Stimulated activated CD4-positive, alpha-beta T cell treated with anti-CD3 and anti-CD28 coated beads, TNF-alpha, amount 100 ng/mL, for 1 hour (primary cell): ENCODE data around the gene PLD1.

Source experiments
- DNase-seq, 3 donors: peaks; one replicate each; pipeline ENCODE4 v3.0.0-alpha.2; 2020; ENCODE audit warnings: low read depth in 3 of 3, low spot score in 1 of 3

The PLD1 gene

GRCh38 chr3:171672538-171672937, 137.7 kb downstream of the PLD1 start:
- DNase-seq: no peak

GRCh38 chr3:171672124-171672523, 138.2 kb downstream of the PLD1 start:
- DNase-seq: no peak

DNA sequence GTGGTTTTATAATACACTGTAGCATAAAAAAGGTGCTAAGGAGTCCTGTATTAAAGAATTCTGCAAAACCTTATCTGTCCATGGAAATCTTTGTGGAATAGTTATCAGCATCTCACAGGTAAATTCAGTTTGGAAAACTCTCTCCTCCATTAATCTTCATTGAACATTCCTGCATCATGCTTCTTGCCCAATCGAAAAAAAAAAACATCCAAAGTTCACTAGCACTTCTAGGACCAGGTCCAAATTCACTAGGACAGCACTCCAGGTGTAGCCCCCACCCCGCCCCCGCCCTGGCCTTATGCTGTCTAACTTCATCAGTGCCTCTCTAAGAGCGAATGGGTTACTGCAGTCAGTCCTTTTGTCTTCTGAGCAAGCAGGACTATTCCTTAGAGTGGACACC, 138.6 kb downstream of the PLD1 start:
- DNase-seq: no peak

GRCh38 chr3:171666516-171666915, 143.8 kb downstream of the PLD1 start:
- no peak for DNase-seq

- DNase-seq: no peak
Measured at GRCh38 chr3:171663805-171664204, 146.5 kb downstream of the PLD1 start.

DNA sequence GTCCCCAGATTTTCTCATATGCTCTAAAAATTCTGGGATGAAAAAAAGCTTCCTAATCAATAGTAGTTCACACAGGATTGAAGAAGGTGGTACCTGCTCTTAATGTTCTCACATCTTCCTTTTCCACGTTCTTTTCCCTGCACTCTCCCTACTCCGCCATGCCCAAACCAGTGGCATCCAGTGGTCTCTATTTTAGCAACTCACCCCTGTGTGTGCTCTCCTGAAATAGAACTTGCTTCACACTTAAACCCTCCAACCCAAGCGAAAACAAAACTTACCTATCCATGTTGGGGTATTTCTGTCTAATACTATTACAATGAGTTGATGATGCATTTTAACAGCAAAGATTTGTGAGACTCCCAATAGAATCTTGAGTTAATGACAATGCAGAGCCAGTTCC, 148.8 kb downstream of the PLD1 start:
- DNase-seq: no peak

GRCh38 chr3:171660188-171660587, 150.1 kb downstream of the PLD1 start:
- no peak for DNase-seq

GRCh38 chr3:171658841-171659240, 151.4 kb downstream of the PLD1 start:
- DNase-seq: no peak

DNA sequence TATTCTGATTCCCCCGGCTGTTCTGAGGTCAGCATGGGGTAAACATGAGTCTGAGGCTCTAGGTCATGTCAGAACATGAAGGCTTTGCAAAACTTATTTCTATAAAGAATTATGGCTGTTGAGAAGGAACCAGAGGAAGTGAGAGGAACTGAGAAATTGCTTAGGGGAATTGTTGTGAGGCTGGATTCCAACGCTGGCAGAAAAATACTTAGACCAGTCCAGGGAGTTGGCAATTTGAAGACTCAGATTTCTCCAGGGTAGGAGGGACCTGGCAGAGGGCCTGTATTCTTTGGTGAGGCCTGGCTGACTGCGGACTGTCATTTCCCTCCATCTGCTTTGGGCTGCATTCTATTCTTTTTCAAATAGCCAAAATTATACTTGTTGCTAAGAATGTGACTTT, 155.5 kb downstream of the PLD1 start:
- no peak for DNase-seq

DNA sequence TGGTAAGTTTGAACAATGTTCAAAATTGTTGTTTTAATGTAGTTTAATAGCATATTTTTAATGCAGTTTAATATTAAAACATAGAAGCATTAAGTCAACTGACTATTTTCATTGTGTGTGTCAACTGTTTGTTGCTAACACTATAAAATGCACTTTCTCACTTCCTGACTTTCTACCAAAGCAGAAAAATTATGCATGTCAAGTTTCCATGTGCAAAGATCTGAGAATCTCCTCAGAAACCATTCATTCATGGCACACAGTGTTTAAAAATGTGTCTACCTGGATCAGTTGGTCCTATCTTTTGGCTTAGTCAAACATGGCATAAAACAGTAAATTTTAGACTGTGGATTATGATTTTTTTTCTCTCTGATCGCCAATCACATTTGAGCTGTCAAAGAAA, 156.0 kb downstream of the PLD1 start:
- DNase-seq: no peak

DNA sequence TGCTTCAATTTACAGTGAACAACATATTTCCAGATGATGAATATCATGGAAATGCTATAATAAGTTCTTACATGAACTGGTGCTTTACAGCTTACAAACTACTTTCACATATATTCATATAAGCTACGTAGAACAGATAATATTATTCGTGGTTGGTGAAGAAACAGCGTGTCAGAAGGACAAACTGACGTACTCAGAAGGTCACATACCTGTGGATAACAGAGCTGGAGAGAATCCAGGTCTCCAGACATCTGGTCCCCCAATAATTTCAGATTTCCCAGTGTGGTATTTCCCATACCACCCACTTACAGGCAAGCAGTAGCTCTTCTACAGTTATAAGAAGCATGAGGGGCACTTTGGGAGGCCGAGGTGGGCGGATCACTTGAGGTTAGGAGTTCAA, 156.6 kb downstream of the PLD1 start:
- DNase-seq: no peak

DNA sequence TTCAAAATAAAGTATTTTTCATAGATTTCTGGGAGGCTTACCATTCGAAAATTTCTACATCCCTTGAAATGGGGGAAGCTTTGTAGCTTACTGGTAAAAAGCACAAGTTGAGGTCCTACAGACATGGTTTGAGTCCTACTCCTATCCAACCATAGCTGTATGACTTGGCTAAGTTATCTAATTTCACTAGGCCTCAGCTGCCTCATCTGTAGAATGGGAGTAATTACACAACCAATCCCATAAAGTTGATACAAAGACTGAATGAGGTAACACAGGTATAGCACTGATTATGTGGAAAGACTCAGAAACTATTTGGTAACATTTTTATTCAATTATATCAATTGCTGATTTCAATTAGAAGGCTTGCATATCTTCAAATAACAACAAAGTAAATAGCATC, 157.4 kb downstream of the PLD1 start:
- DNase-seq: no peak

GRCh38 chr3:171649911-171650592, 160.2 kb downstream of the PLD1 start:
- DNase-seq: no peak

DNA sequence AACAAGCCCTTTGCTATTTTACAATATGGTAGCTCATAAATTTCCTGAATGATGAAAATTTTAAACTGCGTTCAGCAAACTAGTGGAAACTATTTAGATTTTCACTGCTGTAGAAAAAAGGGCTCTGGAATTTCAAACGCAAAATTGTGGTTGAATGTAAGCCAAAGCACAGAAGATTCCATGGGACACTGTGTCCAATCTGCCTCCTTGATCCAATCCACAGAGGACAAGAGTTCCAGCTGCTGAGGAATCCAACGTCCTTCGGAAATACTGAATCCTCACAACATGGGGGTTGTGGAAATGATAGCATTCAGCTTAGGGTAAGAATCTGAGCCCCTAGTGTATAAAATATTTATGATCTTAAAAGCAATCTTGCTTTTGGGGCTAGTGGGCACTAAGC, 161.0 kb downstream of the PLD1 start:
- DNase-seq: no peak

DNA sequence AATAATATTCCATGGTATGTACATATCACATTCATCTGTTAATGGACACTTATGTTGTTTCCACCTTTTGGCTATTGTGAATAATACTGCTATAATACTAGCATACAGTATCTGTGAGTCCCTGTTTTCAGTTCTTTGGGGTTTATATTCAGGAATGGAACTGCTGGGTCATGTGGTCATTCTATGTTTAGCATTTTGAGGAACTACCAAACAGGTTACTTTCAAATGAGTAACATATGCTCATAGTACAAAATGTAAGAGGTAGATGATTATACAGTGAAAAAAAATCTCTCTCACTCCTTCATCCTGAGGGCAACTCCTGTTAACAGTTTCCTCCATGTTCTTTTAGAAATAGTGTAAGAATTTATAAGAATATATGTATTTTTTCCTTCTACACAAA, 162.2 kb downstream of the PLD1 start:
- no peak for DNase-seq

- DNase-seq: no peak
Measured at GRCh38 chr3:171646357-171647133, 163.7 kb downstream of the PLD1 start.

- no peak for DNase-seq
Measured at GRCh38 chr3:171644681-171645080, 165.6 kb downstream of the PLD1 start.

DNA sequence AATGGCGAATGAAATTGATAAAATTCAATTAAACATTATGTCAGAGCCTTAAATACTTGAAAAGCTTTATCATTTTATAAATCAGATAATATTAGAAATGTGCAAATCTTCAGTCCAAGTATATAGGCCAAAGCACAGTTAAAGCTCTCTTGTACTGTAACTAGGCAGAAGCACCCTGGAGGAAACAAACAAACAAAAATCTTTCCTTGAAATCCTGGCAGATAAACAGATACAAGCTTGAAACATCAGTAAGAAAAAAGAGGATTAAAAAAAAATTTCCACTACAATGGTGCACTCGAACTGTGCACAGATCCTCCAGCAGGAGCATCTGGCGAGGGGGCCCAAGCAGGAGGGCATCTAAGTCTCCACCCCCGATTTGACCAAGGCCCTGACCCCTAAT, 166.6 kb downstream of the PLD1 start:
- no peak for DNase-seq

- no peak for DNase-seq
Measured at GRCh38 chr3:171643033-171643432, 167.2 kb downstream of the PLD1 start.

- DNase-seq: no peak
Measured at GRCh38 chr3:171640520-171641412, 169.5 kb downstream of the PLD1 start.

GRCh38 chr3:171636666-171637065, 173.6 kb downstream of the PLD1 start:
- no peak for DNase-seq

GRCh38 chr3:171632766-171633165, 177.5 kb downstream of the PLD1 start:
- no peak for DNase-seq
